HL-60 (cell line): ENCODE measurements around the gene MMP24.
"Not testable (repeated sequence)": the region's sequence is repeated elsewhere in the genome, so short reads cannot be mapped to it uniquely, and the experiment has no call there.

Experiments used
- DNase-seq, 2 experiments: peaks; one replicate each; pipeline ENCODE4 v3.0.0-alpha.2; 2010 to 2020; ENCODE audit warnings: low read depth in 1 of 2, low spot score in 1 of 2
- H3K27ac ChIP-seq: fragments of 250-450 bp; sonication (Bioruptor Pico); replicated peaks from 2 replicates; pipeline ENCODE4 v1.5.1; 2020; ENCODE audit warnings: mild to moderate bottlenecking, moderate library complexity
- H3K27me3 ChIP-seq: fragments of 250-450 bp; sonication (Bioruptor Pico); 2 replicates; pipeline ENCODE4 v1.5.1; 2021; ENCODE audit warnings: mild to moderate bottlenecking, moderate library complexity; ENCODE audit not compliant: insufficient read depth, poor library complexity, severe bottlenecking
- H3K4me3 ChIP-seq: replicated peaks from 2 replicates; pipeline ENCODE4 v1.5.1; 2011; ENCODE audit warnings: mild to moderate bottlenecking, control low read depth, low read length; ENCODE audit not compliant: insufficient read depth
- CTCF ChIP-seq: IDR thresholded peaks from one replicate; pipeline ENCODE4 v1.5.1; 2011; ENCODE audit warnings: low read length, control low read depth, inconsistent platforms; ENCODE audit not compliant: insufficient read depth
- GABPA ChIP-seq: IDR thresholded peaks from 2 replicates; pipeline ENCODE4 v1.6.1; 2012; ENCODE audit warnings: low read depth
- POLR2AphosphoS5 ChIP-seq: IDR thresholded peaks from 2 replicates; pipeline ENCODE4 v1.6.1; 2012; ENCODE audit warnings: low read depth
- REST ChIP-seq: IDR thresholded peaks from 2 replicates; pipeline ENCODE4 v1.6.1; 2012; ENCODE audit warnings: low read depth; ENCODE audit not compliant: insufficient replicate concordance
- SPI1 ChIP-seq: IDR thresholded peaks from 2 replicates; pipeline ENCODE4 v1.6.1; 2012; ENCODE audit warnings: low read depth, mild to moderate bottlenecking, borderline replicate concordance

MMP24 gene

GRCh38 chr20:35181731-35182130 is 44.8 kb upstream of the MMP24 start:
- no peak overlapping the region for H3K27ac ChIP-seq
- H3K27me3 ChIP-seq, result no peaks in the 10 kb centered on the region
- DNase-seq, result no peak
- no peak overlapping the region for H3K4me3 ChIP-seq
- TF ChIP-seq REST (no peak), CTCF (no peak), GABPA (no peak), POLR2AphosphoS5 (no peak), SPI1 (no peak)

- H3K27ac ChIP-seq, DNase-seq, H3K27me3 ChIP-seq, H3K4me3 ChIP-seq: not testable (repeated sequence)
Observed at GRCh38 chr20:35186691-35187289, 39.7 kb upstream of the MMP24 start.

GRCh38 chr20:35187584-35188190 is 38.8 kb upstream of the MMP24 start:
- Histone ChIP-seq H3K4me3 (no peak overlapping the region), H3K27me3 (no peaks in the 10 kb centered on the region), H3K27ac (no peak overlapping the region)
- no peak for TF ChIP-seq GABPA
- TF ChIP-seq CTCF, result no peak
- TF ChIP-seq POLR2AphosphoS5, result no peak
- no peak for TF ChIP-seq SPI1
- TF ChIP-seq REST, result no peak
- no peak for DNase-seq

GRCh38 chr20:35189223-35189622 is 37.3 kb upstream of the MMP24 start:
- H3K27ac ChIP-seq, H3K27me3 ChIP-seq, DNase-seq, H3K4me3 ChIP-seq: not testable (repeated sequence)

- no peaks in the 10 kb centered on the region for H3K27me3 ChIP-seq
- no peak overlapping the region for H3K27ac ChIP-seq
- H3K4me3 ChIP-seq, result no peak overlapping the region
- no peak for TF ChIP-seq SPI1
- no peak for TF ChIP-seq REST
- no peak for TF ChIP-seq CTCF
- TF ChIP-seq GABPA, result no peak
- TF ChIP-seq POLR2AphosphoS5, result no peak
- DNase-seq, result no peak
Observed at GRCh38 chr20:35190556-35190955, 35.9 kb upstream of the MMP24 start.
